ENCODE results near the gene ANKRD65.
"Not testable (repeated sequence)": the region's sequence is repeated elsewhere in the genome, so short reads cannot be mapped to it uniquely, and the experiment has no call there.

The ANKRD65 gene

DNA sequence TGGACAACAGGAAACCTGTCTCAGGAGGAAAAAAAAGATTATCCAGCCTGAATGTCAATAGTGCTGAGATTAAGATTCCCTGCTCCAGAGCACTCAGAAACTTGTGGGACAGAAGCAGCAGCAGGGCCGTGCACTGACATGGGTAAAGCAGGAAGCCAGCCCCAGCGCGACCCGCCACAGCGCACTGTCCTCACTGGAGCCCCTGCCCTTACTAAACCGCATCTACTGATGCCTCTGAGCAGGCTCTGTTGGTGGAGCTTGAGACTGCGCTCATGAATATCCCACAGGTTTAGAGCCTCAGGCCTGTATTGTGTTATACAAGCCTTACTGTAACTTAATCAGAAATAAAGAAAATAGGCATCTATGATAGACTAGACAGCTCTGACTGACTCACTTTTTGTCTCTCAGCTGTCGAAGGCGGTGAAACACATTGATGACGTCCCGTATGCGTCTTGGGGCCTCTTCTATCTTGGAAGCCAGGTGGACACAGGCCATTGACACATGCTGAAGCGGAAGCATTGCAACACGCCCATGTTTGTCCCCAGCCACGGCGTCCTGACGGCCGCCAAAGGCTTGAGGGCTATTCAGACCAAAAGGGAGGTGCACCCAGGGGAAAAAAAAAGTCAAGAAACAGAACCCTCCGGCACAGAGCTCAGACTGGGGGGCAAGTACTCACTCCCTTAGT lies 23.1 kb downstream of the ANKRD65 start:
- DNase-seq (ENCODE audit: low read depth, low spot score) = no peak

DNA sequence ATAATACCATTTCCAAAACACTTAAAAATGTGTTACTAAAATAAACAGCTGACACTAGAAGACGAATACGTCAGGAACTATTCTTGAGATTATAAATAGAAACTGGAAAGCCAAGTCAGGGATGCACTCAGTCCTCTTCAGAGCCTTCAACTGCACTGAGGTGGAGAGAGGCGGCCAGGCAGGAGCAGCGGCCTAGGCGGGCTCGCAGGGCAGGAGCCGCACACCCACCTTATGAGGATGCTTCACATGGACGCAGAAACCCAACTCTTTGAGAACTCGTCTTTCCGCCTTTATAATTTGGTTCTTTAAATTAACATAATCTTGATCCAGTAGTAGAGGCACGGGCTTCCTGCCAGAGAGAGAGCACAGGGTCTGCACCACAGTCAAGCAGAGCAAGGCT lies 25.9 kb downstream of the ANKRD65 start:
- DNase-seq (ENCODE audit: low read depth, low spot score) = no peak

DNA sequence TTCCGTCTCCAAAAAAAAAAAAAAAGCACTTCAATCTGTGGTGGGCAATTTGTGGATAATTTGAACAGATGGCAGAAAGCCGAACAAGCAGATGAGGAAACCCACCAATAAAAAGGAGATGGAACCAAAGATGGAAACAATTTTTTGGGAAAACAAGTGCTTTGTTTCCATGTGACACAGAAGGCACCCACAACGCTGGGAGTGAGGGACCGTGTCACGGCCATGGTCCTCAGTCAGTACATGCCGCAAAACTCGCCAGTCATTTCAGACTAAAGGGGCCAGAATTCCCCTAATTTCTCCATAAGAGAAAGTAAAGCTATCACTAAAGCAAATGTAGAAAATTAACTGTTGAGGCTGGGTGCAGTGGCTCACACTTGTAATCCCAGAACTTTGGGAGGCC lies 27.0 kb downstream of the ANKRD65 start:
- no peak for DNase-seq (ENCODE audit: low read depth, low spot score)

DNA sequence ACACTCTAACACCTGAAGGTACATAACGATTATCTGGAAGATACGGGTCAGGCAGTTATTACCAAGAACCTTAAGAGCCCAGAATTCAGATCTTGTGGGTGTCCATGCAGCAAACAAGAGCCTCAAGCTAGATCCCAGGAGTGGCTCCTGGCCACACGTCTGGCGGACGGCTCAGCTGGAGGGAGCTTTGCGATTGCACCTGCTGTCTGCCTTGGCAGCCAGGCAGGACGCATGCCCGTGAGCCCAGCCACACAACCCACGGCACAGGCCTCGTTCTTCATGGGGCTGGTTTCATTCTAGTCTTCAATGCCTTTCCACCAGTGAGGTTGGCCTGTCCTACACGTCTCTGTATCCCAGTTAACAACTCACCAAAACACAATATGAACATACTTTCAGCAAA lies 27.6 kb downstream of the ANKRD65 start:
- DNase-seq (ENCODE audit: low read depth, low spot score) = no peak

DNA sequence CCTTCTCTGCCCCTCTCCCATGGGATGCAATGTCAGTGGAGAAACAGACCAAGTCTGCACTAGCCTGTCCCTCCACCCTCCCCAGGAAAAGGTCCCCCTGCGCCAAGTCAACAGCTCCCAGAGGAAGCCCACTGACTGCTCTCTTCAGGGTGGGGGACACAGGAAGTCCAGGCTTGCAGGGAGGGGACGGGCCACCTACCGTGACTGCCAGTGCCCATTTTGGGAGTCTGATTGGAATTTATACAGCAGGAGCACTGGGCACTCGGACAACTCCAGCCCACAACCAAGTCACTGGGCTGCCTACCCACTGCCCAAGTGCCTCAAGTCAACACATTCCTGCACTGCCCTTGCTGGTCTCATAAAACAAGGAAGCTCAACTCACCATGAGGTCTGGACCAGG lies 28.1 kb downstream of the ANKRD65 start:
- no peak for DNase-seq (ENCODE audit: low read depth, low spot score)

DNA sequence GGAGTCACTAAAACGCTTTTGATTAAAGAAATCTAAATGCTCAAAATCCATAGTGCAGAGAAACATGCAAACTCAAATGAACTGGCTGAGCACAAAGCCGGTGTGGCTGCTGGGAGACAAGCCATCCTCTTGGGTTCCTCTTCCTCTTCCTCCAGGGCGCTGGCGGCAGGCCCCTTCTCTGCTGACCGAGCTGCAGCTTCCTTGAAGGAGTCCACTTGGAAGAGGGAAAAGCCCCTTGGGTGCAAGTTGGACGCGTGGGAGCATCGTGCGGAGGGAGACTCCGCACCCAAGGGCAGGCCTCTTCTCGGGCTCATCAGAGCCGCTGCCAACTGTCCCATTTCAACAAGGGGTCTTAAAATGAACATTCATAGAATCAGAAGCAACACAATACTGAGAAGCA lies 29.9 kb downstream of the ANKRD65 start:
- DNase-seq (ENCODE audit: low read depth, low spot score) = no peak

DNA sequence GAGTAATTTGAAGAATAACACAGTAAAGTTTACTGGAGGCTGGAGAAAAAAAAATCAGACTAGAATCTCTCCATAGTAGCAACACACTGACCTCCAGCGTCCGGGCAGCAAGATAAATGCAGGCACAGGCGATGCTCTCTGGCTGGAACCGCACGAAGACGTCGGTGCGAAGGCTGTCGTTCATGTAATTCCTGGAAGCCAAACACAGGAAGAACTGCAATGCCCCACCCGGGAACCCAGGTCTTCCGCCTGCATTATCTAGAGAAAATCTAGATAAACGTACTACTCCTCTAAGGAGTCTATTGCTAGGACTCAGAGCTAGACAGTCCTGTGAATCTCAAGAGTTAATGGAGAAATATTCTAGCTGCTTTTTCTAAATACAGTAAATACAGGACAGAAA lies 30.4 kb downstream of the ANKRD65 start:
- DNase-seq (ENCODE audit: low read depth, low spot score) = no peak

DNA sequence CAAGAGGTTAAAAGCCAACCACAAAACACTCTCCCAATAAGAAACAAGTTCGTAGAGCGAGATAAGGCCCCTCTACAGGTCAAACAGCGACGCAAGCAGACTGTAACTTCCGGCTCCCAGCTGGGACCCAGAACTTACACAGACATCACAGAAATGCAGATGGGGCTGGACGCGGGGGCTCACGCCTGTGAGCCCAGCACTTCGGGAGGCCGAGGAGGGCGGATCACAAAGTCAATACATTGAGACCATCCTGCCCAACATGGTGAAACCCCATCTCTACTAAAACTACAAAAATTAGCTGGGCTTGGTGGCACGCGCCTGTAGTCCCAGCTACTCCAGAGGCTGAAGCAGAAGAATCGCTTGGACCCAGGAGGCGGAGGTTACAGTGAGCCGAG lies 33.0 kb downstream of the ANKRD65 start:
- DNase-seq (ENCODE audit: low read depth, low spot score) = no peak

DNA sequence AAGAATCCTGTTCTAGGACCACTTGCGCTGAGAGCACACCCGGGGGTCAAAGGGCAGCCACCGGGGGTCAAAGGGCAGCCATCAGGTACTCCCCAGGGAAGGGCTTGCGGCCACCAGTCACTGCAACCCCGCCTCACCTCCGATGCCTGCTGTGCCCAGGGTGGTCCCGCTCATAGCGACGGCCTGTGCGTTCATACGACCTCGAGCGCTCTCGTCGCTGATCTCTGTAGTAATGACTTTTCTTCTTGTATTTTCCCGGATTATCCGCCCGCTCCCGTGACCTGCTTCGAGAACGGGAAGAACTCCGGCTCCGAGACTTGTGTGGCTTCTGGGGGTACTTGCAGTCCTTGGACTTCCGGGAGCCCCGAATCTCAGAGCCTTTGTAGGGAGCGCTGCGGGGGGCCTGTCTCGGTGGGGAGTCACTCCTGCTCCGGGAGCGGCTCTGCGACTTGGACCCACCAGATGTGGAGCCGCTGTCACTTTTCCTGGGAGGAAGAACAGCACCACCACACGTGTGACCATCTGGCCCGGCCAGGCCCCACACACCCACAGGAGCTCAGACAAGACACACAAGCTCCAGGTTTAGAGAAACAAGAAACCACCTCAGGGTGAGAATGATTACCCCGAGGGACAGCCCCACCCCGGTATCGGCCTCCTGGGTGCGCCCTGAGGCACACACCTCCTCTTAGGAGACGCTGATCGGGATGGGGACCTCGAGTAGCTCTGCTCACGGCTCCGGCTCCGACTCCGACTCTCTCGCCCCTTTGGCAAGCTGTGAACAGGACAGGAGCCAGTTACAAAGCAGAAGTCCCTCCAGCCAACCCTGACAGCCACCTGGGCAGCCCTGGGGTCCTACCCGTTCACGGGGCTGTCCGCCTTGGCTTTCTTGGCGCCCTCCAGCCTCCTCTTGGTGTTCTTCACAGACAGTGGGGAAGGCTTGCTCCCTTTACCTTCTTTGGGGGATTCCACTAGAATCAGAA lies 33.7 kb downstream of the ANKRD65 start:
- no peak for DNase-seq (ENCODE audit: low read depth, low spot score)

DNA sequence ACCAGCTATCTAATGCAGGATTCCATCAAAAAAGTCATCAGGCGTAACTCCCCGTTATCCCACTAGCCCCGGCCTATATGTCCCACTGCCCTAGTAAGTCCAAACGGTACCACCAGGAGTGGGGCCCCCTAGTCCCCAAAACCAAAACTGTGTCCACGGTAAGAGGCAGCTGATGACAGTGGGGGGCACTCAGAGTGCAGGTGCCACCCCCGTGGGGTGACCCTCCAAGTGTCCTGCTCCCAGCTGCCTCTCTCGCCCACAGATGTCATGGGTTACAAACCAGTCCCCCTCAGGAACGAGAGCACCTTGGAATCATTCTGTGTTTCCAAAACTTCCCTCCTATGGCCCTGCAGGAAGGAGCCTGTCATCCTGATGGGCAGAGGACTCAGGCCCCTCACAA lies 35.1 kb downstream of the ANKRD65 start:
- DNase-seq (ENCODE audit: low read depth, low spot score) = no peak

DNA sequence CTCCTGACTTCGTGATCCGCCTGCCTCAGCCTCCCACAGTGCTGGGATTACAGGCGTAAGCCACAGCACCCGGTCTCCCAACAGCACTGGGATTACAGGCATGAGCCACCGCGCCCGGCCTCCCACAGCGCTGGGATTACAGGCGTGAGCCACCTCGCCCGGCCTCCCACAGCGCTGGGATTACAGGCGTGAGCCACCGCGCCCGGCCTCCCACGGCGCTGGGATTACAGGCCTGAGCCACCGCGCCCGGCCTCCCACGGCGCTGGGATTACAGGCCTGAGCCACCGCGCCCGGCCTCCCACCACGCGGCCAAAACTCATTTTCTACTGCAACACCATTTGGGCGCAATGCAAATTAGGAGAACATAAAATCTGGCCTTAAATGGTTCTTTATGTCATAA lies 35.7 kb downstream of the ANKRD65 start:
- DNase-seq (ENCODE audit: low read depth, low spot score) = not testable (repeated sequence)

DNA sequence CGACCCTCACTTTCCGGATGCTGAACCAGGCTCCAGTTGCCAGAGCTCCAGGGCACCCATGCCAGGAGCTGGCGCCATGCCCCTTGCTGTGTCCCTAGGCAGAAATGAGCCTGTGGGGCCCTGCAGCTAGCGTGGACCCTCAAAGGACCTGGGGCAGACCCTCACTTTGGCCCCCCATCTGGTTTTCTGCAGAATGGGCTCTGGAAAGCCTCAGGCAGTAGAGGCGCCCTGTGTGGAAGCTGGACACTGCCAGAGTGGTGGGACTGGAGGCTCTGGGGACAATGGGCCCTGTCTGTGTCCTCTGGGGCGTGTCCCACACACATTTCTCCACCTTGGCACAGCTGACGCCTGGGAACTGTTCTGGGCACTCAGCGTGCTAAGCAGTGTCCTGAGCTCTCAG lies 39.8 kb downstream of the ANKRD65 start:
- DNase-seq (ENCODE audit: low read depth, low spot score) = no peak

DNA sequence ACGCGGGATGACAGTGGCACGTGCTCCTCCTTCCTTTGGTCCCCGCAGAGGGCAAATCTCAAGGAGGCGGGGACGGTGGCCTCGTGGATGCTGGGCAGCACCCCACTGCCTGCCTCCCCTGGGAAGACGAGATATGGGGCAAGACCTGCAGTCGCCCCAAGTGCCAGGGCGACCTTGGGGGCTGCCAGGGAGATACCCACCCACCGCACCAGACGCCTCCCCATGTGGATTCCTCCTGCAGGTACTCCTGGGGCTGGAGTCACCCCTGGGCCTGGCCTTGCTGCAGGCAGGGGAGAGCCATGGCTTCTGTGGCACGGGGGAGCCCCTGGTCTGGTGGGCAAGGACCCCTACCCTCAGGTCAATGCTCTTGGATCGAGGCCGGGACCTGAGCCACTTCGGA lies 40.2 kb downstream of the ANKRD65 start:
- DNase-seq (ENCODE audit: low read depth, low spot score) = no peak

DNA sequence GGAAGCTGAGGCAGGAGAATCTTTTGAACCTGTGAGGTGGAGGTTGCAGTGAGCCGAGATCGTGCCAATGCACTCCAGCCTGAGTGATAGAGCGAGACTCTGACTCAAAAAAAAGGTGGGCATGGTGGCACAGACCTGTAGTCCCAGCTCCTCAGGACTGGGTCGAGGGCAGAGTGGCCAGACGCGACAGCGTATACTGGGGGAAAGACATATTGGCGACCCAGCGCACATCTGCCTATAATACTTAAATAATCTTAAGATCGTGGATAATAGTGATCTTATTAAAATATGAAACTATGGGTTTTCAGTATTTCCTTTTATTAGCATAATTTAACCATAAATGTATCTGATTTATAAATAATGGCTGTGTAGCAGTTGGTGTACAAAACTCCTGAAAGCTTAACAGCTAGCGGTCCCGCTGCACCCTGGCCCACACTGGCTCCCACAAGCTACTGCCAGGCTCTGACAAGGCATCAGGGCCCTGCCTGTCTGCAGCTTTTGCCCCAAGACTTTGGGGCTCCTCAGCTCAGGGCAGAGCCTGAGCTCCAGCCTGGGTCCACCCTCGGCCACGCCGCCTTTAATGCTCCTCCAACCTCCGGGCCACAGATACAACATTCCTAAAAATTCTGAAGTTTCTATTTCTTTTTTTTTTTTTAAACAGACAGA lies 43.4 kb downstream of the ANKRD65 start:
- DNase-seq (ENCODE audit: low read depth, low spot score) = no peak

DNA sequence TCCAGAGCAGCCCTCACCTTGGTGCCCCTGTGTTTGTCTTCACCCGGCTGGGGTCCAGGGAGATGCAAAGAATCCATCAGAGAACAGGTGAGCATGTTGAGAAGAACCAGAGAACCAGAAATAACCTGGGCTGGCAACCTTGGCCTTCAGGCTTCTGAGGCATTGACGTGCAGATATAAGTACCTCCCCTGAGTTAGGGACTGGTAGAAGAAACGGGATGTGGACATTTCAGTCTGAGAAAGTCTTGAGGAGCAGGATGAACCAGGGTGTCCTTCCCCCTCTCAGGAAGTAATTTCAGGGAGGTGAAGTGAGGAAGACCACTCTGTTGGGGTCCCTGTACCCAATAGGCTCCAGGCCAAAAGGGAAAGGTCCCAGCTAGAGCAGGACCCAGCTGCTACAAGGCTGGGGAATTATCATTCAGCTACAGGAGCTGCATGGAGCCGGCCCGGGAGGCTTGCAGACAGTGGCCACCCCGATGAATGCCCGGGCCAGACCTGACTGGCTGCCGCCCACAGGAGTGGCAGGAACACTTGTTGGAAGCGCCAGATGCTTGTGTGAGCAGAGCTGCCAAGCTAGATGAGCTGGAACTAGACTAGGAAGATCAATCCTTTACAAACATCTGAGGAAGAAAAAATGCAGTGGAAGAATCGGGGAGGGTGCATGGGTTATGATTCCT lies 44.4 kb downstream of the ANKRD65 start:
- DNase-seq (ENCODE audit: low read depth, low spot score) = no peak

DNA sequence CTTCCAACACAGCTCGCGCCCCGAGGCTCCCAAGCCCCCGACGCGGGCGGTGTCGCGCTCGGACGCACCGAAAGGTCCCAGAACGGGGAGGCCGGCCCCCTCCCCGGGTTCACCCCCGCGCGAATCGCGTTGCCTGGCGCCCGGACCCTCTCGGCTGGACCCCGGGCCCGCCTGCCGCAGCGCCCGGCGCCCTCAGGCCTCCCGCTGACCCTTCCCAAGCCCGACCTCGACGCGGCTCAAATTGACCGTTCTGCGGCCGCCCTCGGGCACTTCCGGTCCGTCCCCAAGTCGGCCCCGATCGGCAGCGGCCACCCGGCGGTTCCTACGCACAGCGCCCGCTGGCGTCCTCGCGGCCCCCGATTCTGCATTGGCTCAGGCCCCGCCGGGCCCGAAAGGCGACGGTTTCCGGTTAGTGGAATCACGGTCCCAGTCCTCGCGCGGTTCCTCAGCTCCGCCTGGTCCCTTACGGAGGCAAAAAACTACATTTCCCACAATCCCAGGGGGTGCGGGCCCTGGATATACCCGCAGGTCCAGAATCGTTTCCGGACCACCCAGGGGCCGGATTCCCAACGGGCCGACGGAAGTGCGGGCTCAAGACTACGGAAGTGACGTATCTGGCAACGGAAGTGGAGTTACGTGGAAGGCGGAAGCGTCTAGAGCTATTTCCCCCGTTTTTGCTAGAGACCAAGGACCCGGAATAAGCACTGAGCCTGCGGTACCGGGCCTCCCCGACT lies 46.0 kb downstream of the ANKRD65 start, which contains the start of gene AURKAIP1:
Gene AURKAIP1, minus strand, starts transcription at position 279 of the 734 bp plus-strand sequence. CDS start 451 bp downstream, outside the sequence.
- peak; percentile 99 for DNase-seq (ENCODE audit: low read depth, low spot score)

DNA sequence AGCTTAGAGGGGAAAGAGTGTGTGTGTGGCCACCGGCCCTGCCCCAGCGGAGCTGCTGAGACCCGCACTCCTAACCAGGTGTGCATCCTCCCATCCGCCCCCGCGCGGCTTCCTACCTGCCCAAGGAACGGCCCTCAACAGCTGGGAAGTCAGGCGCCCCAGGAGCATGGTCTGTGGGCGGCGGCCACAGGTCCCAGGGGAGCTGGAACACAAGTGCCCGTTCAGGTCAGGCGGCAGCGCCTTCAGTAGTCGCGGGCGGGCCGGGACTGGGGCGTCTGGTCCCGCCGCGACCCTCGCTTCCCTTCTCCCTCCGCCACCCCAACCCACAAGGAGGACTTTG lies 46.5 kb downstream of the ANKRD65 start:
- no peak for DNase-seq (ENCODE audit: low read depth, low spot score)

DNA sequence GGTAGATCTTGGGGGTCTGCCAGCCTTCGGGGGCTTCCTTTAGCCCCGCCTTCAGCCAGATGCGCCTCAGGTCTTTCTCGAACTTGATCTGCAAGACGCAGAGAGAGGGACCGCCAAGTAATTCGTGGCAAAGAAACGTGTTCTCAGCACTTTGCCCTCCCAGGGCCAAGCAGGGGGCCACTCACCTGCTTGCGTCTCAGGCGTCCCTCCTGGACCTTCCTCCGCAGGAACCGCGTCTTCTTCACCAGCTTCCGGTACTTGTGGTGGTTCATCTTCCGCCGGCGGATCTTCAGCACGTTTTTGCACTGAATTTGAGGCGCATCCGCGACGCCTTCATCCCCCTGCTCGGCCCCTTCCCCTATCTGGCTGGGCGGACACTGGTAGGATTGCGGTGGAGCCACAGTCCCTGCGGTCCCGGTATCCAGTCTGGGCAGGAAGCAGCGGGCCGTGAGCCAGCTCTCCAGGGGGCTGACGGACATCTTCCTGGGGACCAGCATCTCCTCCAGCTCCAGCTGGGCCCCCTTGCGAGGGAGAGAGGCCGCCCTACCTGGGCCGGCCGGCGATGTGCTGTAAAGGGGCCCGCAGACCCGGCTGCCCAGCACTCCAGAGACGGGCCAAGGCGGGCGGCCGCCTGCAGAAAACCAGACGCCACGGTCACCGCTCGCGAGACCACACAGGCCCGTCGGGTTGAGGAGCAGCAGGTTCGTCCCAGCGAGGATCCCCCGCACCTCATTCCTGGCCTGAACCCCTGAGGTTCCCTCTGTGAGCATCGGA lies 47.1 kb downstream of the ANKRD65 start:
- no peak for DNase-seq (ENCODE audit: low read depth, low spot score)

DNA sequence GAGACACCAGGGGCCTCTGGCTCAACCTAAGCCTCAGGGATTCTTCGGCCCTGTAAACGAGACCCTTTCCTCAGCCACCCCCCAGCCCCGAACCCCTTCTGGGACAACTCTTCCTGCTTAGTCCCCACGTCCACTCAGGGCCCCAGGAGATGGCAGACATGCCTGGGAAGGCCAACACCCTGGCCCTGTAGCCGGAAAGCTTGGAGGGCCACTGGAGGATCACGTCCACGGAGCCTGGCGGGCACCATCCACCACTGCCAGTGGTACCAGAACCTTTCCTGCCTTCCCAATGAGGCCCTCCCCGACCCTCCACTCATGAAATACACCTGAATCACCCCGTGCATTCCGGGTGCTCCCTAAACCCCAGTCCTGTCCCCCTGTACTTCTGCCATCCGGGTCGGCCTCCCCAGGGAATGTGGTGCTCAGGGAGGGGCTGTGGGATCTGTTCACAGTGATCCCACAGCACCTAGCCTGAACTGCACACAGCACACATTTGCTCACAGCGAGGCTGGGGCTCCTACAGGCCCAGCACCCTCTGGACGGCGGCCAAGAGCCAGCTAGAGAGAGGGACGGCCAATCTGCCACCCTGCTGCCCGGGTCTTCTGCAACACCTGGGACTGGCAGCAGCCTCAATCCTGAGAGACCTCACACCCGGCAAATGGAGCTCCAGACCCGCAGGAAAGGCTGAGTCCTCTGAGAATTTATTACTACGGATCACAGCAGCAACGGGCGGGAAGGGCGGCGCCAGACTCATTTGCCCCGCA lies 47.8 kb downstream of the ANKRD65 start:
- DNase-seq (ENCODE audit: low read depth, low spot score) = no peak
